ENCODE results near the gene RALB.

DNA sequence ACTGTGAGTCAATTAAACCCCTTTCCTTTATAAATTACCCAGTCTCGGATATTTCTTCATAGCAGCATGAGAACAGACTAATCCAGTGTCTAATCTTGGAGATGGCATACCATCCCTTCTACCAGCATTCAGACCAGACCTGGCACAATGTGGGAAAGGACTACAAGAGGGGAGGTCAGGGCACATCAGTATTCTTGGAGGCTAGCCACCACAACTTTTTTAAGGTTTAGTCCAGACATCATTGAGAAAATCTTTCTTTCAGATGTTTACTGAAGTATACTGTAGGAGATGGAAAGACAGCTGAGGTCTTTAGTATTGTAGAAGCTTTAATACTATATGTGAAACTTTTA is 4.0 kb downstream of the RALB start:
- TF ChIP-seq, protein P1, sequence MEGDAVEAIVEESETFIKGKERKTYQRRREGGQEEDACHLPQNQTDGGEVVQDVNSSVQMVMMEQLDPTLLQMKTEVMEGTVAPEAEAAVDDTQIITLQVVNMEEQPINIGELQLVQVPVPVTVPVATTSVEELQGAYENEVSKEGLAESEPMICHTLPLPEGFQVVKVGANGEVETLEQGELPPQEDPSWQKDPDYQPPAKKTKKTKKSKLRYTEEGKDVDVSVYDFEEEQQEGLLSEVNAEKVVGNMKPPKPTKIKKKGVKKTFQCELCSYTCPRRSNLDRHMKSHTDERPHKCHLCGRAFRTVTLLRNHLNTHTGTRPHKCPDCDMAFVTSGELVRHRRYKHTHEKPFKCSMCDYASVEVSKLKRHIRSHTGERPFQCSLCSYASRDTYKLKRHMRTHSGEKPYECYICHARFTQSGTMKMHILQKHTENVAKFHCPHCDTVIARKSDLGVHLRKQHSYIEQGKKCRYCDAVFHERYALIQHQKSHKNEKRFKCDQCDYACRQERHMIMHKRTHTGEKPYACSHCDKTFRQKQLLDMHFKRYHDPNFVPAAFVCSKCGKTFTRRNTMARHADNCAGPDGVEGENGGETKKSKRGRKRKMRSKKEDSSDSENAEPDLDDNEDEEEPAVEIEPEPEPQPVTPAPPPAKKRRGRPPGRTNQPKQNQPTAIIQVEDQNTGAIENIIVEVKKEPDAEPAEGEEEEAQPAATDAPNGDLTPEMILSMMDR (IDR thresholded peaks at IDR 0.05 in 4 of 5, conservative IDR thresholded peaks at IDR 0.05 in 1 of 5) = no peak
- TF ChIP-seq POLR2A (IDR thresholded peaks at IDR 0.05) = no peak
